Nephron (organoid): ENCODE data around the gene BTBD6.
"Not testable (repeated sequence)": the region's sequence is repeated elsewhere in the genome, so short reads cannot be mapped to it uniquely, and the experiment has no call there.

Source experiments
- H3K27ac Mint-ChIP-seq, 3 experiments: 2 replicates each; pipeline ENCODE4 v1.8.0; 2020; ENCODE audit warnings: mixed read lengths in 3 of 3, mild to moderate bottlenecking in 2 of 3, moderate library complexity in 1 of 3
- H3K27me3 Mint-ChIP-seq: 2 replicates; pipeline ENCODE4 v1.8.0; 2021; ENCODE audit warnings: low read depth, mild to moderate bottlenecking, moderate library complexity, mixed read lengths
- H3K36me3 Mint-ChIP-seq: 2 replicates; pipeline ENCODE4 v1.8.0; 2020; ENCODE audit warnings: low read depth, mixed read lengths
- H3K4me1 Mint-ChIP-seq: 2 replicates; pipeline ENCODE4 v1.8.0; 2020; ENCODE audit warnings: mixed read lengths
- H3K4me3 Mint-ChIP-seq, 3 experiments: 2 replicates each; pipeline ENCODE4 v1.8.0; 2020; ENCODE audit warnings: mild to moderate bottlenecking in 3 of 3, mixed read lengths in 3 of 3, moderate library complexity in 2 of 3
- H3K9me3 Mint-ChIP-seq: 2 replicates; pipeline ENCODE4 v1.8.0; 2020; ENCODE audit warnings: mixed read lengths
- CTCF ChIP-seq, 3 experiments: fragments of 200-600 bp; sonication (generic); IDR thresholded peaks; one replicate each; pipeline ENCODE4 v1.5.0; 2021; ENCODE audit warnings: antibody characterized with exemption in 3 of 3; ENCODE audit not compliant: unreplicated experiment in 3 of 3

The BTBD6 gene

GRCh38 chr14:105290621-105291346 is 42.5 kb downstream of the BTBD6 start:
- peaks cover 10% of the 10 kb centered on the region for H3K4me1 Mint-ChIP-seq
- H3K9me3 Mint-ChIP-seq: no peaks in the 10 kb centered on the region
- H3K27me3 Mint-ChIP-seq: peaks cover 4% of the 10 kb centered on the region
- no peak overlapping the region for H3K27ac Mint-ChIP-seq
- no peak for TF ChIP-seq CTCF (IDR thresholded peaks at IDR 0.05; ENCODE audit: unreplicated experiment in 3 of 3)
- no peaks in the 10 kb centered on the region for H3K36me3 Mint-ChIP-seq
- no peak overlapping the region for H3K4me3 Mint-ChIP-seq

GRCh38 chr14:105292826-105293711 is 44.7 kb downstream of the BTBD6 start:
- Mint-ChIP-seq H3K4me3 (no peak overlapping the region), H3K27ac (no peak overlapping the region), H3K27me3 (peaks cover 4% of the 10 kb centered on the region), H3K9me3 (no peaks in the 10 kb centered on the region), H3K36me3 (no peaks in the 10 kb centered on the region), H3K4me1 (peaks cover 10% of the 10 kb centered on the region)
- TF ChIP-seq CTCF (IDR thresholded peaks at IDR 0.05; ENCODE audit: unreplicated experiment in 3 of 3): no peak

- no peaks in the 10 kb centered on the region for H3K9me3 Mint-ChIP-seq
- H3K4me1 Mint-ChIP-seq: peaks cover 10% of the 10 kb centered on the region
- TF ChIP-seq CTCF (IDR thresholded peaks at IDR 0.05; ENCODE audit: unreplicated experiment in 3 of 3): no peak
- H3K27ac Mint-ChIP-seq: peak overlapping the region in 2 of 3 experiments; percentile 34 to 55
- H3K36me3 Mint-ChIP-seq: no peaks in the 10 kb centered on the region
- peak overlapping the region in 2 of 3 experiments; percentile 21 to 68 for H3K4me3 Mint-ChIP-seq
- peaks cover 4% of the 10 kb centered on the region for H3K27me3 Mint-ChIP-seq
Measured at GRCh38 chr14:105294142-105294597, 45.8 kb downstream of the BTBD6 start.

GRCh38 chr14:105297311-105297710 is 49.0 kb downstream of the BTBD6 start:
- H3K27ac Mint-ChIP-seq, H3K27me3 Mint-ChIP-seq, H3K36me3 Mint-ChIP-seq, H3K9me3 Mint-ChIP-seq: not testable (repeated sequence)
- Mint-ChIP-seq H3K4me3 (peak overlapping the region; percentile 46 to 71 (median 54)), H3K4me1 (peaks cover 10% of the 10 kb centered on the region)

GRCh38 chr14:105299654-105300541 is 51.6 kb downstream of the BTBD6 start:
- Mint-ChIP-seq H3K36me3 (no peaks in the 10 kb centered on the region), H3K27ac (peak overlapping the region; percentile 83 to 90 (median 89)), H3K4me3 (peak overlapping the region; percentile 86 to 92 (median 92)), H3K4me1 (peaks cover 2% of the 10 kb centered on the region), H3K27me3 (no peaks in the 10 kb centered on the region), H3K9me3 (no peaks in the 10 kb centered on the region)
- no peak for TF ChIP-seq CTCF (IDR thresholded peaks at IDR 0.05; ENCODE audit: unreplicated experiment in 3 of 3)
